ENCODE results near the gene APP.
"Not testable (repeated sequence)": the region's sequence is repeated elsewhere in the genome, so short reads cannot be mapped to it uniquely, and the experiment has no call there.

Gene APP

GRCh38 chr21:25929856-25930520, 240.6 kb downstream of the APP start:
- no peak for DNase-seq

- no peak for DNase-seq
These were observed 243.2 kb downstream of the APP start for GRCh38 chr21:25927195-25927880.

GRCh38 chr21:25925936-25926335, 244.6 kb downstream of the APP start:
- DNase-seq, result no peak

GRCh38 chr21:25925064-25925800, 245.3 kb downstream of the APP start:
- DNase-seq, result no peak

DNA sequence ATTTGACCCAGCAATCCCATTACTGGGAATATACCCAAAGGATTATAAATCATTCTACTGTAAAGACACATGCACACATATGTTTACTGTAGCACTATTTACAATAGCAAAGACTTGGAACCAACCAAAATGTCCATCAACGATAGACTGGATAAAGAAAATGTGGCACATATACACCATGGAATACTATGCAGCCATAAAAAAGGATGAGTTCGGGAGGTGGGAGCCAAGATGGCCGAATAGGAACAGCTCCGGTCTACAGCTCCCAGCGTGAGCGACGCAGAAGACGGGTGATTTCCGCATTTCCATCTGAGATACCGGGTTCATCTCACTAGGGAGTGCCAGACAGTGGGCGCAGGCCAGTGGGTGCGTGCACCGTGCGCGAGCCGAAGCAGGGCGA, 252.4 kb downstream of the APP start:
- not testable (repeated sequence) for DNase-seq

- DNase-seq, result no peak
These were observed 254.3 kb downstream of the APP start for GRCh38 chr21:25916226-25916625.

DNA sequence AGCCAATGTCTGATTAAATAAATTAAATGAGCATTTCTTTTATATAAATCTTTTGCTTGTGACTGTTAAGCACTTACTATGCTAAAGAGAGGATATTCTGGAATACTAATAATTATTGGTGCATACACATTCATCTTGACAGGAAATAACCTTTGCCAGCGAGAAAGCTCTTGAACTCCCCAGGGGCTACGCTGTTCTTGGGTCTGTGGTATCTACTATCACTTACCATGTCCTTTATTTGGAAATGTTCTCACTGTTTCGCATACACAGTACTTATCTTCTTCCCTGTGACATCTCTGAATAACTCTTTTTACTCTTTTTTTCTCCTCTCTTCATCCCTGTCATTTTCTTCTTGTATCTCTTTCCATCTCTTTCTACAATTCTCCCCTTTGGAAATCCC, 257.1 kb downstream of the APP start:
- DNase-seq, result no peak

DNA sequence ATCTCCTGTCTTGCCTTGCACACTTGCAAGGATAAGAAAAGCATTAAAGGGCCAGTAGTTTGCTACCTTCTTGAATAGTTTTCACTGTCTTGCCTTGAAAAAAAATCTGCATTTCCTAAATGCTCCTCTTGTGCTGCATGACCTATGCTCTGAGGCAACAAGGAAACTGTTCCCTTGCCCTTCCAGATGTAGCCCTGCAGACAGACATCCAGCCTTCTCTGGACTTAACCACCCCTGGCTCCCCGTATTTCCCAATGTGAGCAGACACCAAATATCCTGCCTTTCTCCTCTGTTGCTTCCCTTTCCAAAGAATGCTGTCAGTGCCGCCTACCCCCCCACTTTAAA, 258.2 kb downstream of the APP start:
- no peak for DNase-seq

DNA sequence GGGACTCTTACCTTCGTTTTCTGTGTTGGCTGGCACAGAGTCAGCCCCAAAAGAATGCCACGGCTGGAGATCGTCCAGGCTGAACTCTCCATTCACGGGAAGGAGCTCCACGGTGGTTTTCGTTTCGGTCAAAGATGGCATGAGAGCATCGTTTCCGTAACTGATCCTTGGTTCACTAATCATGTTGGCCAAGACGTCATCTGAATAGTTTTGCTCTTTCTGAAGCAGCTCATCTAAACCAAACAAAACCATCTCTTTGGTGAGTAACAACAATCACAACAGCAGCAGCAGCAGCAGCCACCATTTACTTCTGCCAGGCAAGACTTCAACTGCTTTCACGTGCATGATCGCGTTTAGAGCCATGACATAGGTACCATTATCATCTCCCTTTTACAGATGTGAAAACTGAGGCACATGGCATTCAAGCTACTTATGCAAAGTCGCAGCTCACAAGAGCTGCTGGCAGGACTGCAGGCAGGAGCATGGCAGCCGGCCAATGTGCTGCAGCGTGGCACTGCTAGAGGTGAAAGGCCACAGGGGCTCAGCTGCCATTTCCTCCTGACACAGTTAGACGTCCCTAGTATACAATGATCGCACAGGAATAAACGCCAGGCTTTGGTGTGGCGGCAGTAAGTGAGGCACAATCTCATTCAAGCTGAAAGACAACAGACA, 258.7 kb downstream of the APP start:
- no peak for DNase-seq

DNA sequence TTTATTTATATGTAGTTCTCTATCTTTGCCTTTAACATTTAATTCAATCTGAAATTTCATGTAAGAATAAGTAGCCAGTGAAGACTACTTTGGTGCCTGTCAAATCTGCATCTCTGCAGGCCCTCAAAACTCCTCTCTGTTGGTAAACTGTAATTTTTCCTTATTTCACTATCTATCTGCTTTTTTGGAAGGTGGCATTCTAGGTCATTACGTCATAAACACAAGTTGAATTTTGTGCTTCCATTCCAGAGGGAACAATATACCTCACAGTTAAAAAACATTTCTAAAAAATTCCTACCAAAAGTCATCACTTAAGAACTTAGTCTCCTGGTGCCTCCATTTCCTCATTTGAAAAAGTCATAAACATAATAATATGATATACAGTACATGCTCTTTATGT, 259.8 kb downstream of the APP start:
- DNase-seq, result no peak

DNA sequence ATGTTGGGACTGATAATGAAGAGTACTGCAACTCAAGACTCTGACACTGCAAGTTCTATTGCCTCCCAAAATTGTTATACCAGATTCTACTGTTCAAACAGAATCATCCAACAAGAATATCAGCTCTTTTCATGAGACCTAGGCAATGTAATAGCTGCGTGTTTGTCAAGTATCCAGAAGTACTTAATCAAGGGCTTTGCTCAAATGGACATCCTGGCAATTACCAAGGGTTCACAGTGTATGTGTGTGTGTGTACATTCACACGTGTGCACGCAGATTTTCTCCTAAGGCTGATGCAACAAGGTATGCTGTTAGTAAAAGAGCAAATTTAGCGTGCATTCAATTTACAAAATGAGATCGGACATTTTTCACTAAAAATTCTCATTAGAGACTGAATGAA, 261.2 kb downstream of the APP start:
- DNase-seq, result no peak

GRCh38 chr21:25908495-25908894, 262.1 kb downstream of the APP start:
- no peak for DNase-seq

GRCh38 chr21:25907573-25908275, 262.8 kb downstream of the APP start:
- DNase-seq, result no peak

GRCh38 chr21:25906587-25906986, 264.0 kb downstream of the APP start:
- no peak for DNase-seq

GRCh38 chr21:25905126-25905525, 265.4 kb downstream of the APP start:
- DNase-seq, result no peak

GRCh38 chr21:25904044-25904695, 266.4 kb downstream of the APP start:
- DNase-seq, result no peak

GRCh38 chr21:25903607-25904006, 267.0 kb downstream of the APP start:
- DNase-seq, result no peak

DNA sequence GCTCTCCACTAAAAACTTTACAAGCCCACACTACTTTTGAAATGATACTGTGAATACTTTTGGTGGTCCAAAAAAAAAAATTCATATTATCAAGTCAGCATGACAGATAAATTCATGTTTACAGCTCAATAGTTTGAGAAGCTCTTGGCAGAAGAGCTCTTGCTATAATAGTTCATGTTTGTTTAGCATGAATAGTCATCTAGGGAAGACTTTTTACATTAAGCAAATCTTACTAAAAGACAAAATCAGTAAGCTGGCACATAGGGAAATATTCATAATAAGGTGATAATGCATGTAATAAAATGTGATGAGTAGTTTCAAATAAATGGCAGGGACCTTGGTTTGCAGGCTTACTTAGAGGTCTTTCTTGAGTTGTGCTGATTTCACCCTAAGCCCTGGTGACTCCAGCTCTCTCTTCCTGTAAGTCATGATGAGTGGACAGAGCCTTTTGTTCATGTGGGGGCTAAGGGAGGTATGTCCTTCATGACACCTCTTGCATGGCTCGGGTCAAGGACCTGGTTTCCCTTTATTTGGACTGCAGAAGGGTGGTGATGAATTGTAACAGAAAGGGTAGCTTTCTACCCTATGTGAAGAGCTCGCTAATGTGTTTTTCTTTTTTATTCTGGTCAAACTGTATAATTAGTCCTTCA, 269.1 kb downstream of the APP start:
- DNase-seq, result no peak

GRCh38 chr21:25898671-25899070, 271.9 kb downstream of the APP start:
- DNase-seq, result no peak

DNA sequence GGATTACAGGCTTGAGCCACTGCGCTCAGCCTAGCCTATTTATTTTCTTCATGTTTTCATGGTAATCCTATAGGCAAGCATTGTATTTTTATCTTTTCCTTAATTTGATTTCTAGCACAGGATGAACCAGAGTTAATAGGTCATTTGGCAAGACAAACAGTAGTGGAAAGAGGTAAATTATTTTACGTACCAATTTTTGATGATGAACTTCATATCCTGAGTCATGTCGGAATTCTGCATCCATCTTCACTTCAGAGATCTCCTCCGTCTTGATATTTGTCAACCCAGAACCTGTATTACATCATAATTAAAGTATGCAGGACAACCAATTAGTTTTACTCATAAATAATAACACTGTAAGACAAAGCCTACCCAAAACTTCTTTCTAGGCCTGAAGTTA, 273.2 kb downstream of the APP start:
- DNase-seq, result no peak

DNA sequence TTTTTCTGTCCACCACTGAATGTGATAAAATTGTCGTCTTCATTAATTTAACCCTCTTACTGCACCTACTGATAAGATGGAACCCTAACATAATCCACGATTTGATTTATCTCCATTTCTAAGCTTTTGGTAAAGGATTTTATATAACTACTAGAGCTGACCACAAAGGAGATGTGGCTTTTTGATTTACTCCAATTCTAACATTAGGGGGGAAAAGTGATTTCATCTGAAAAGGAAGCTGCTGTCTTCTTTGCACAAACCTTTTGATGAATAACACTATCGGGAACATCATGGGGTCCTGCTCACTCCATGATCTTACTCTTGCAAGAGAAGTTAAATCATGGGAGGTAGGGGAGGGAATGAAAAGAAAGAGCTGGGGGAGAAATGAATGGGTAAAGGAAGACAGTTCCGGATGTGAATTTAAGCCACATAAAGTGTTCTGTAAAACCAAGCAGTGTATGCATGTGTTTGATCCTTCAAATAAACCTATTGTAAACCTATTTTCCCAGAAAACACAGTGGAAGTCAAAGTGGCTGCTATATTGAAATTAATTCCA, 274.0 kb downstream of the APP start:
- no peak for DNase-seq
